Astrocyte (in vitro differentiated cells and primary cell): ENCODE measurements around the gene EDDM13. TPM values are rescaled to one million over a fixed set of nuclear protein-coding genes. Genes with fewer than 3 reads are reported as not detected.

Experiments
- DNase-seq: peaks from one replicate; pipeline ENCODE4 v3.0.0-alpha.2; 2010; ENCODE audit warnings: low read depth
- FAIRE-seq: peaks from 2 replicates; lab custom pipeline; 2011; peaks lifted over from hg19 to GRCh38; lab: Jason Lieb, UNC
- H2AFZ ChIP-seq: 2 replicates; pipeline ENCODE4 v1.6.0; 2012; ENCODE audit warnings: low read depth, low read length, inconsistent platforms
- H3K27ac ChIP-seq: 2 replicates; pipeline ENCODE4 v1.5.1; 2011; ENCODE audit warnings: low read depth, low read length, inconsistent platforms
- H3K27me3 ChIP-seq: 2 replicates; pipeline ENCODE4 v1.6.0; 2011; ENCODE audit warnings: low read length, inconsistent platforms; ENCODE audit not compliant: insufficient read depth
- H3K36me3 ChIP-seq: 2 replicates; pipeline ENCODE4 v1.5.1; 2011; ENCODE audit warnings: low read length, inconsistent platforms; ENCODE audit not compliant: insufficient read depth
- H3K4me1 ChIP-seq: 2 replicates; pipeline ENCODE4 v1.5.1; 2011; ENCODE audit warnings: low read length, inconsistent platforms; ENCODE audit not compliant: insufficient read depth
- H3K4me2 ChIP-seq: 2 replicates; pipeline ENCODE4 v1.6.0; 2012; ENCODE audit warnings: low read length, inconsistent platforms
- H3K4me3 ChIP-seq: 2 replicates; pipeline ENCODE4 v1.5.1; 2011; ENCODE audit warnings: low read depth, mild to moderate bottlenecking, low read length, inconsistent platforms; ENCODE audit not compliant: insufficient read depth
- H3K79me2 ChIP-seq: 2 replicates; pipeline ENCODE4 v1.6.0; 2012; ENCODE audit warnings: mild to moderate bottlenecking, low read length, inconsistent platforms; ENCODE audit not compliant: insufficient read depth
- H3K9ac ChIP-seq: 2 replicates; pipeline ENCODE4 v1.6.0; 2012; ENCODE audit warnings: mild to moderate bottlenecking, low read length, inconsistent platforms
- H3K9me3 ChIP-seq: 2 replicates; pipeline ENCODE4 v1.5.1; 2012; ENCODE audit warnings: low read depth, mild to moderate bottlenecking, low read length, inconsistent platforms; ENCODE audit not compliant: insufficient read depth
- H4K20me1 ChIP-seq: 2 replicates; pipeline ENCODE4 v1.6.0; 2012; ENCODE audit warnings: low read length, inconsistent platforms; ENCODE audit not compliant: insufficient read depth
- H3K27ac Mint-ChIP-seq: one replicate; pipeline ENCODE4 v1.8.0; 2021; ENCODE audit warnings: mild to moderate bottlenecking, mixed read lengths; ENCODE audit not compliant: unreplicated experiment
- H3K27me3 Mint-ChIP-seq: one replicate; pipeline ENCODE4 v1.8.0; 2021; ENCODE audit warnings: low read depth, mixed read lengths; ENCODE audit not compliant: unreplicated experiment
- H3K36me3 Mint-ChIP-seq: one replicate; pipeline ENCODE4 v1.8.0; 2021; ENCODE audit warnings: low read depth, mixed read lengths; ENCODE audit not compliant: unreplicated experiment
- H3K4me1 Mint-ChIP-seq: one replicate; pipeline ENCODE4 v1.8.0; 2021; ENCODE audit warnings: low read depth, mixed read lengths; ENCODE audit not compliant: unreplicated experiment
- H3K4me3 Mint-ChIP-seq: one replicate; pipeline ENCODE4 v1.8.0; 2021; ENCODE audit warnings: mild to moderate bottlenecking, moderate library complexity, mixed read lengths; ENCODE audit not compliant: unreplicated experiment
- H3K9me3 Mint-ChIP-seq: one replicate; pipeline ENCODE4 v1.8.0; 2021; ENCODE audit warnings: mild to moderate bottlenecking, mixed read lengths; ENCODE audit not compliant: unreplicated experiment
- EZH2 ChIP-seq: IDR thresholded peaks from 2 replicates; pipeline ENCODE4 v1.6.1; 2012; ENCODE audit warnings: mild to moderate bottlenecking, low read length, inconsistent platforms; ENCODE audit not compliant: insufficient read depth
- total RNA-seq: library from RNA; stranded (reverse); gene quantifications from 2 replicates; pipeline ENCODE4 v1.2.1, GENCODE V29; 2021
- TF ChIP-seq, protein P1 (sequence below): IDR thresholded peaks from 2 replicates; pipeline ENCODE4 v1.5.1; 2011; ENCODE audit warnings: low read depth, mild to moderate bottlenecking, inconsistent platforms, low read length, moderate library complexity; ENCODE audit not compliant: insufficient read depth

The EDDM13 gene
- total RNA-seq, 1 donor from 2014 or later: not detected

DNA sequence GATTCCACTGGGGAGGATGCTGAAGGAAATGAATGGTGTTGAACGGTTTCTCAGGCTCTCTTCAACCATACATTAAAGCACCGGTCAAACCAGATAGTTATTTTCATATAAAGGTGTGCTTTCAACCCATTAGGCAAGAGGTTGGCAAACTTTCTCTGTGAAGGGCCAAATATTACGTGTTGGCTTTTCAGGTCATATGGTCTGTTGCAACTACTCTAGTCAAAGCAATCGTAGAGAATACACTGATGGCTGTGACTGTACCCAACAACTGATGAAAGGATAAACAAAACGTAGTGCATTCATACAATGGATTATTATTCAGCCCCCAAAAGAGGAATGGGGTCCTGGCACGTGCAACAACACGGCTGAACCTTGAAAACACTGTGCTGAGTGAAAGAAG, 36.2 kb downstream of the EDDM13 start:
- no peaks in the 10 kb centered on the region for H3K27me3 ChIP-seq
- no peak overlapping the region for H3K4me3 ChIP-seq
- no peak for FAIRE-seq
- TF ChIP-seq, protein P1, sequence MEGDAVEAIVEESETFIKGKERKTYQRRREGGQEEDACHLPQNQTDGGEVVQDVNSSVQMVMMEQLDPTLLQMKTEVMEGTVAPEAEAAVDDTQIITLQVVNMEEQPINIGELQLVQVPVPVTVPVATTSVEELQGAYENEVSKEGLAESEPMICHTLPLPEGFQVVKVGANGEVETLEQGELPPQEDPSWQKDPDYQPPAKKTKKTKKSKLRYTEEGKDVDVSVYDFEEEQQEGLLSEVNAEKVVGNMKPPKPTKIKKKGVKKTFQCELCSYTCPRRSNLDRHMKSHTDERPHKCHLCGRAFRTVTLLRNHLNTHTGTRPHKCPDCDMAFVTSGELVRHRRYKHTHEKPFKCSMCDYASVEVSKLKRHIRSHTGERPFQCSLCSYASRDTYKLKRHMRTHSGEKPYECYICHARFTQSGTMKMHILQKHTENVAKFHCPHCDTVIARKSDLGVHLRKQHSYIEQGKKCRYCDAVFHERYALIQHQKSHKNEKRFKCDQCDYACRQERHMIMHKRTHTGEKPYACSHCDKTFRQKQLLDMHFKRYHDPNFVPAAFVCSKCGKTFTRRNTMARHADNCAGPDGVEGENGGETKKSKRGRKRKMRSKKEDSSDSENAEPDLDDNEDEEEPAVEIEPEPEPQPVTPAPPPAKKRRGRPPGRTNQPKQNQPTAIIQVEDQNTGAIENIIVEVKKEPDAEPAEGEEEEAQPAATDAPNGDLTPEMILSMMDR: no peak
- no peak for TF ChIP-seq EZH2
- no peak overlapping the region for H3K9ac ChIP-seq
- H3K27me3 Mint-ChIP-seq: no peaks in the 10 kb centered on the region
- H4K20me1 ChIP-seq: peaks cover 4% of the 10 kb centered on the region
- no peaks in the 10 kb centered on the region for H3K4me1 Mint-ChIP-seq
- H3K27ac ChIP-seq: no peak overlapping the region
- H3K27ac Mint-ChIP-seq: no peak overlapping the region
- H3K79me2 ChIP-seq: peaks cover 5% of the 10 kb centered on the region
- no peaks in the 10 kb centered on the region for H3K4me1 ChIP-seq
- no peak overlapping the region for H2AFZ ChIP-seq
- peaks cover 2% of the 10 kb centered on the region for H3K9me3 Mint-ChIP-seq
- no peak overlapping the region for H3K4me3 Mint-ChIP-seq
- H3K9me3 ChIP-seq: no peaks in the 10 kb centered on the region
- H3K36me3 ChIP-seq: peaks cover 3% of the 10 kb centered on the region
- DNase-seq: no peak
- H3K36me3 Mint-ChIP-seq: peaks cover 15% of the 10 kb centered on the region
- no peak overlapping the region for H3K4me2 ChIP-seq

- no peak for DNase-seq
- H3K27ac ChIP-seq: no peak overlapping the region
- H3K4me1 Mint-ChIP-seq: no peaks in the 10 kb centered on the region
- no peak overlapping the region for H3K4me3 Mint-ChIP-seq
- H3K9me3 Mint-ChIP-seq: no peaks in the 10 kb centered on the region
- no peak overlapping the region for H3K4me3 ChIP-seq
- H3K4me1 ChIP-seq: no peaks in the 10 kb centered on the region
- H3K27me3 Mint-ChIP-seq: no peaks in the 10 kb centered on the region
- FAIRE-seq: no peak
- no peak overlapping the region for H3K4me2 ChIP-seq
- peaks cover 8% of the 10 kb centered on the region for H3K79me2 ChIP-seq
- H3K9me3 ChIP-seq: no peaks in the 10 kb centered on the region
- H3K27ac Mint-ChIP-seq: no peak overlapping the region
- TF ChIP-seq EZH2: no peak
- TF ChIP-seq, protein P1: peak; percentile 22
- H3K36me3 ChIP-seq: peaks cover 3% of the 10 kb centered on the region
- no peaks in the 10 kb centered on the region for H3K27me3 ChIP-seq
- peaks cover 10% of the 10 kb centered on the region for H3K36me3 Mint-ChIP-seq
- H2AFZ ChIP-seq: no peak overlapping the region
- H4K20me1 ChIP-seq: peaks cover 4% of the 10 kb centered on the region
- H3K9ac ChIP-seq: no peak overlapping the region
Observed at GRCh38 chr19:56309511-56310185, 37.1 kb downstream of the EDDM13 start.

- Mint-ChIP-seq H3K36me3 (peaks cover 5% of the 10 kb centered on the region), H3K27me3 (no peaks in the 10 kb centered on the region), H3K4me1 (no peaks in the 10 kb centered on the region), H3K4me3 (no peak overlapping the region), H3K9me3 (no peaks in the 10 kb centered on the region), H3K27ac (no peak overlapping the region)
- FAIRE-seq (no peak), DNase-seq (no peak)
- TF ChIP-seq, protein P1: no peak
- TF ChIP-seq EZH2: no peak
- Histone ChIP-seq H3K4me1 (peaks cover 1% of the 10 kb centered on the region), H3K9ac (no peak overlapping the region), H3K4me3 (no peak overlapping the region), H3K27ac (no peak overlapping the region), H3K9me3 (no peaks in the 10 kb centered on the region), H3K79me2 (peaks cover 8% of the 10 kb centered on the region), H3K4me2 (no peak overlapping the region), H4K20me1 (peaks cover 4% of the 10 kb centered on the region), H3K36me3 (peaks cover 3% of the 10 kb centered on the region), H2AFZ (no peak overlapping the region), H3K27me3 (no peaks in the 10 kb centered on the region)
Observed at GRCh38 chr19:56310462-56310861, 37.9 kb downstream of the EDDM13 start.
